WTC11 (cell line): ENCODE measurements around the gene PDE4B. TPM values are rescaled to one million over a fixed set of nuclear protein-coding genes. Genes with fewer than 3 reads are reported as not detected.

ENCODE experiments used
- ATAC-seq: fragments of 200-7000 bp; cut with Tn5 transposase; 2 replicates; pipeline ENCODE4 v1.10.0; 2021; ENCODE audit warnings: mild to moderate bottlenecking, moderate library complexity
- CTCF ChIA-PET: fragments of 300-600 bp; sonication (Branson Sonifier 250); formaldehyde crosslinking; loops from one replicate; lab custom pipeline; 2021; ENCODE audit warnings: antibody characterized with exemption; lab: Charles Lee
- POLR2A ChIA-PET: fragments of 350-600 bp; sonication (Branson Sonifier 250); formaldehyde crosslinking; loops from one replicate; lab custom pipeline; 2021; ENCODE audit warnings: antibody characterized with exemption; lab: Charles Lee
- DNase-seq: peaks from one replicate; pipeline ENCODE4 v3.0.0; 2021; ENCODE audit warnings: low spot score
- H3K27ac Mint-ChIP-seq: 2 replicates; pipeline ENCODE4 v1.8.0; 2021; ENCODE audit warnings: mixed read lengths
- H3K27me3 Mint-ChIP-seq: 2 replicates; pipeline ENCODE4 v1.8.0; 2021; ENCODE audit warnings: low read depth, mild to moderate bottlenecking, moderate library complexity, mixed read lengths
- H3K36me3 Mint-ChIP-seq: 2 replicates; pipeline ENCODE4 v1.8.0; 2021; ENCODE audit warnings: mixed read lengths
- H3K4me1 Mint-ChIP-seq: 2 replicates; pipeline ENCODE4 v1.8.0; 2022; ENCODE audit warnings: mixed read lengths
- H3K4me3 Mint-ChIP-seq: 2 replicates; pipeline ENCODE4 v1.8.0; 2021; ENCODE audit warnings: mild to moderate bottlenecking, moderate library complexity, mixed read lengths
- H3K9me3 Mint-ChIP-seq: 2 replicates; pipeline ENCODE4 v1.8.0; 2021; ENCODE audit warnings: mixed read lengths
- AFF4 ChIP-seq: sonication (generic); formaldehyde crosslinking; IDR thresholded peaks from 2 replicates; pipeline ENCODE4 v1.8.1; 2023; ENCODE audit warnings: mild to moderate bottlenecking, missing genetic modification reagents, borderline replicate concordance
- AR ChIP-seq: fragments of 250-450 bp; sonication (Bioruptor Pico); IDR thresholded peaks from 2 replicates; pipeline ENCODE4 v1.9.0; 2021; ENCODE audit warnings: mild to moderate bottlenecking
- ARID4B ChIP-seq: sonication (generic); formaldehyde crosslinking; IDR thresholded peaks from 2 replicates; pipeline ENCODE4 v1.8.0; 2023; ENCODE audit warnings: missing genetic modification reagents, mild to moderate bottlenecking, borderline replicate concordance
- ATF2 ChIP-seq: sonication (generic); formaldehyde crosslinking; IDR thresholded peaks from 2 replicates; pipeline ENCODE4 v1.8.1; 2022; ENCODE audit warnings: low read depth, missing genetic modification reagents, borderline replicate concordance
- E2F5 ChIP-seq: sonication (generic); formaldehyde crosslinking; IDR thresholded peaks from 2 replicates; pipeline ENCODE4 v1.8.1; 2022; ENCODE audit warnings: mild to moderate bottlenecking, moderate library complexity, missing genetic modification reagents
- ELF4 ChIP-seq: sonication (generic); formaldehyde crosslinking; IDR thresholded peaks from 2 replicates; pipeline ENCODE4 v1.8.1; 2022; ENCODE audit warnings: low read depth, mild to moderate bottlenecking, moderate library complexity, missing genetic modification reagents
- EMX1 ChIP-seq: fragments of 250-450 bp; sonication (Bioruptor Pico); IDR thresholded peaks from 2 replicates; pipeline ENCODE4 v1.8.0; 2021; ENCODE audit warnings: mild to moderate bottlenecking
- ESRRA ChIP-seq: sonication (generic); formaldehyde crosslinking; IDR thresholded peaks from 2 replicates; pipeline ENCODE4 v1.8.1; 2022; ENCODE audit warnings: mild to moderate bottlenecking, missing genetic modification reagents, borderline replicate concordance
- HMGA2 ChIP-seq: fragments of 250-450 bp; sonication (Bioruptor Pico); IDR thresholded peaks from 2 replicates; pipeline ENCODE4 v1.4.0; 2021; ENCODE audit warnings: mild to moderate bottlenecking, moderate library complexity
- IRF1 ChIP-seq: sonication (generic); formaldehyde crosslinking; IDR thresholded peaks from 2 replicates; pipeline ENCODE4 v1.8.0; 2023; ENCODE audit warnings: missing genetic modification reagents
- IRF2 ChIP-seq: sonication (generic); formaldehyde crosslinking; IDR thresholded peaks from 2 replicates; pipeline ENCODE4 v1.8.0; 2022; ENCODE audit warnings: low read depth, missing genetic modification reagents, borderline replicate concordance
- MLX ChIP-seq: sonication (generic); formaldehyde crosslinking; IDR thresholded peaks from 2 replicates; pipeline ENCODE4 v1.8.1; 2023; ENCODE audit warnings: mild to moderate bottlenecking, missing genetic modification reagents, moderate library complexity
- MYBL2 ChIP-seq: sonication (generic); formaldehyde crosslinking; IDR thresholded peaks from 2 replicates; pipeline ENCODE4 v1.8.1; 2023; ENCODE audit warnings: mild to moderate bottlenecking, moderate library complexity, missing genetic modification reagents
- NR3C1 ChIP-seq: sonication (generic); formaldehyde crosslinking; conservative IDR thresholded peaks from 2 replicates; pipeline ENCODE4 v1.8.1; 2023; ENCODE audit warnings: low read depth, mild to moderate bottlenecking, missing genetic modification reagents
- SMAD4 ChIP-seq: sonication (generic); formaldehyde crosslinking; IDR thresholded peaks from 2 replicates; pipeline ENCODE4 v1.8.0; 2022; ENCODE audit warnings: mild to moderate bottlenecking, missing genetic modification reagents
- SOX15 ChIP-seq: fragments of 250-450 bp; sonication (Bioruptor Pico); IDR thresholded peaks from 2 replicates; pipeline ENCODE4 v1.9.0; 2021; ENCODE audit warnings: mild to moderate bottlenecking
- ZNF423 ChIP-seq: fragments of 250-450 bp; sonication (Bioruptor Pico); IDR thresholded peaks from 2 replicates; pipeline ENCODE4 v2.1.2; 2022; ENCODE audit warnings: mild to moderate bottlenecking, moderate library complexity
- ZSCAN18 ChIP-seq: fragments of 250-450 bp; sonication (Bioruptor Pico); IDR thresholded peaks from 2 replicates; pipeline ENCODE4 v2.1.2; 2022; ENCODE audit warnings: mild to moderate bottlenecking, moderate library complexity
- total RNA-seq: library from RNA; stranded (reverse); gene quantifications from 3 replicates; pipeline ENCODE4 v1.2.3, GENCODE V29; 2021

Gene PDE4B
- total RNA-seq, 1 experiment from 2014 or later = 8.0 TPM

- H3K36me3 Mint-ChIP-seq = peaks cover 8% of the 10 kb centered on the region; the same call in 1 of the 2 replicates
- CTCF ChIA-PET = interaction anchor here (1.1 to 1.6 kb wide), 2 partner anchors 24 to 89 kb away, joined by 5 to 8 read pairs; no protein-coding TSS in a partner anchor
- H3K27me3 Mint-ChIP-seq = no peaks in the 10 kb centered on the region
- ATAC-seq (no peak), DNase-seq (no peak)
- TF ChIP-seq HMGA2 (no peak), ZNF423 (CRISPR knock-in tag) (no peak), ATF2 (CRISPR knock-in tag) (no peak), MLX (no peak), IRF2 (CRISPR knock-in tag) (no peak), MYBL2 (no peak), E2F5 (CRISPR knock-in tag) (no peak), SMAD4 (CRISPR knock-in tag) (no peak), NR3C1 (CRISPR knock-in tag) (no peak), ARID4B (CRISPR knock-in tag) (no peak), SOX15 (CRISPR knock-in tag) (no peak), AFF4 (no peak), IRF1 (CRISPR knock-in tag) (no peak), AR (no peak), EMX1 (CRISPR knock-in tag) (no peak), ELF4 (no peak), ESRRA (CRISPR knock-in tag) (no peak), ZSCAN18 (CRISPR knock-in tag) (no peak)
- TF ChIP-seq, all 79 proteins: peak for 0
- POLR2A ChIA-PET = no interaction called here
- Mint-ChIP-seq H3K4me1 (peaks cover 70% of the 10 kb centered on the region), H3K9me3 (no peaks in the 10 kb centered on the region), H3K27ac (no peak overlapping the region), H3K4me3 (no peak overlapping the region)
Observed at GRCh38 chr1:66357021-66357420, 564.3 kb downstream of the PDE4B start.
